H1 (cell line): Measurements from ENCODE around the gene CCBE1. TPM values are rescaled to one million over a fixed set of nuclear protein-coding genes. Genes with fewer than 3 reads are reported as not detected.

Experiments
- BRCA1 ChIP-seq: IDR thresholded peaks from 2 replicates; pipeline ENCODE4 v1.6.1; 2012; ENCODE audit warnings: low read depth, low read length, improper control_type of control experiment
- TAF7 ChIP-seq: optimal IDR thresholded peaks from 2 replicates; pipeline ENCODE3; 2011; ENCODE audit warnings: low read depth, mild to moderate bottlenecking, inconsistent platforms, low read length, moderate library complexity, borderline replicate concordance
- polyA plus RNA-seq, 7 experiments: library from polyadenylated mRNA; depleted of rRNA in 3 of 7; stranded (reverse) in 5 of 7; unstranded in 2 of 7; fragments of >200 nt in 5 of 7; fragments of 200-250 nt in 2 of 7; gene quantifications; 1 replicate in 5 of 7; 2 replicates in 1 of 7; 4 replicates in 1 of 7; pipeline versions ENCODE4 v1.2.1 to v1.2.3, GENCODE V29; 2011 to 2013; ENCODE audit warnings: missing spikeins in 2 of 7, mixed read lengths in 2 of 7
- total RNA-seq: library from RNA; stranded (reverse); fragmentation: NEBNext Ultra II Directional; extraction: Animal tissue kit (Norgen Biotek cat#: 25700); gene quantifications from 2 replicates; pipeline ENCODE4 v1.2.1, GENCODE V29; 2021
- TF ChIP-seq, protein P1 (sequence below): fragments of 300-600 bp; sonication (generic); IDR thresholded peaks from 2 replicates; pipeline ENCODE4 v1.7.1; 2012; ENCODE audit warnings: low read length, moderate library complexity, mild to moderate bottlenecking, inconsistent platforms; ENCODE audit not compliant: insufficient replicate concordance
- TF ChIP-seq, protein P2 (sequence below), 3 experiments: IDR thresholded peaks; 1 replicate in 2 of 3; 2 replicates in 1 of 3; pipeline versions ENCODE4 v1.5.1 to v1.6.1; 2011; ENCODE audit warnings: low read length in 3 of 3, mild to moderate bottlenecking in 3 of 3, inconsistent platforms in 2 of 3, low read depth in 1 of 3, moderate library complexity in 1 of 3; ENCODE audit not compliant: insufficient read depth in 1 of 3; ENCODE audit errors: control extremely low read depth in 1 of 3

CCBE1 gene
- total and polyA plus RNA-seq, 2 of the 8 experiments (the other 6 are each of a cell fraction or from before 2014, with no cell fraction given), result 2.1 to 2.6 TPM

DNA sequence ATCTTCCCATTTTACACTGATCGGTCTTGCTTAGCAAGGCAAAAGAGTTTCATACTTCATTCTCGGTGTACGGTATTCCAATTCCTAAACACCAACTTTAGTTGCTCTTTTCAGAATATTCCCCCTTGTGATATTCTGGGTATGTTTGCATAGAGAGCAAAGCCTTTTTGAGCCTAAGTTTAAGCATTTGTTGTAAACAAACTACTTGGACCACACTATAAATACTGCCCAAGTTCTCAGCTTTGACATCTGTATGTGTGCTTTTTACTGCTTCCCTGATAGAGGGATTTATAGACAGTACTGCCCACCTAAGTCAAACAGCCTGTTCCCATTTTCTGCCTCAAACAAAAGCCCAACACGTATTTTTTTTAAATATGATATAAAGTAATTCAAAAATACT lies 36.9 kb downstream of the CCBE1 start (continued):
- TF ChIP-seq, protein P1, sequence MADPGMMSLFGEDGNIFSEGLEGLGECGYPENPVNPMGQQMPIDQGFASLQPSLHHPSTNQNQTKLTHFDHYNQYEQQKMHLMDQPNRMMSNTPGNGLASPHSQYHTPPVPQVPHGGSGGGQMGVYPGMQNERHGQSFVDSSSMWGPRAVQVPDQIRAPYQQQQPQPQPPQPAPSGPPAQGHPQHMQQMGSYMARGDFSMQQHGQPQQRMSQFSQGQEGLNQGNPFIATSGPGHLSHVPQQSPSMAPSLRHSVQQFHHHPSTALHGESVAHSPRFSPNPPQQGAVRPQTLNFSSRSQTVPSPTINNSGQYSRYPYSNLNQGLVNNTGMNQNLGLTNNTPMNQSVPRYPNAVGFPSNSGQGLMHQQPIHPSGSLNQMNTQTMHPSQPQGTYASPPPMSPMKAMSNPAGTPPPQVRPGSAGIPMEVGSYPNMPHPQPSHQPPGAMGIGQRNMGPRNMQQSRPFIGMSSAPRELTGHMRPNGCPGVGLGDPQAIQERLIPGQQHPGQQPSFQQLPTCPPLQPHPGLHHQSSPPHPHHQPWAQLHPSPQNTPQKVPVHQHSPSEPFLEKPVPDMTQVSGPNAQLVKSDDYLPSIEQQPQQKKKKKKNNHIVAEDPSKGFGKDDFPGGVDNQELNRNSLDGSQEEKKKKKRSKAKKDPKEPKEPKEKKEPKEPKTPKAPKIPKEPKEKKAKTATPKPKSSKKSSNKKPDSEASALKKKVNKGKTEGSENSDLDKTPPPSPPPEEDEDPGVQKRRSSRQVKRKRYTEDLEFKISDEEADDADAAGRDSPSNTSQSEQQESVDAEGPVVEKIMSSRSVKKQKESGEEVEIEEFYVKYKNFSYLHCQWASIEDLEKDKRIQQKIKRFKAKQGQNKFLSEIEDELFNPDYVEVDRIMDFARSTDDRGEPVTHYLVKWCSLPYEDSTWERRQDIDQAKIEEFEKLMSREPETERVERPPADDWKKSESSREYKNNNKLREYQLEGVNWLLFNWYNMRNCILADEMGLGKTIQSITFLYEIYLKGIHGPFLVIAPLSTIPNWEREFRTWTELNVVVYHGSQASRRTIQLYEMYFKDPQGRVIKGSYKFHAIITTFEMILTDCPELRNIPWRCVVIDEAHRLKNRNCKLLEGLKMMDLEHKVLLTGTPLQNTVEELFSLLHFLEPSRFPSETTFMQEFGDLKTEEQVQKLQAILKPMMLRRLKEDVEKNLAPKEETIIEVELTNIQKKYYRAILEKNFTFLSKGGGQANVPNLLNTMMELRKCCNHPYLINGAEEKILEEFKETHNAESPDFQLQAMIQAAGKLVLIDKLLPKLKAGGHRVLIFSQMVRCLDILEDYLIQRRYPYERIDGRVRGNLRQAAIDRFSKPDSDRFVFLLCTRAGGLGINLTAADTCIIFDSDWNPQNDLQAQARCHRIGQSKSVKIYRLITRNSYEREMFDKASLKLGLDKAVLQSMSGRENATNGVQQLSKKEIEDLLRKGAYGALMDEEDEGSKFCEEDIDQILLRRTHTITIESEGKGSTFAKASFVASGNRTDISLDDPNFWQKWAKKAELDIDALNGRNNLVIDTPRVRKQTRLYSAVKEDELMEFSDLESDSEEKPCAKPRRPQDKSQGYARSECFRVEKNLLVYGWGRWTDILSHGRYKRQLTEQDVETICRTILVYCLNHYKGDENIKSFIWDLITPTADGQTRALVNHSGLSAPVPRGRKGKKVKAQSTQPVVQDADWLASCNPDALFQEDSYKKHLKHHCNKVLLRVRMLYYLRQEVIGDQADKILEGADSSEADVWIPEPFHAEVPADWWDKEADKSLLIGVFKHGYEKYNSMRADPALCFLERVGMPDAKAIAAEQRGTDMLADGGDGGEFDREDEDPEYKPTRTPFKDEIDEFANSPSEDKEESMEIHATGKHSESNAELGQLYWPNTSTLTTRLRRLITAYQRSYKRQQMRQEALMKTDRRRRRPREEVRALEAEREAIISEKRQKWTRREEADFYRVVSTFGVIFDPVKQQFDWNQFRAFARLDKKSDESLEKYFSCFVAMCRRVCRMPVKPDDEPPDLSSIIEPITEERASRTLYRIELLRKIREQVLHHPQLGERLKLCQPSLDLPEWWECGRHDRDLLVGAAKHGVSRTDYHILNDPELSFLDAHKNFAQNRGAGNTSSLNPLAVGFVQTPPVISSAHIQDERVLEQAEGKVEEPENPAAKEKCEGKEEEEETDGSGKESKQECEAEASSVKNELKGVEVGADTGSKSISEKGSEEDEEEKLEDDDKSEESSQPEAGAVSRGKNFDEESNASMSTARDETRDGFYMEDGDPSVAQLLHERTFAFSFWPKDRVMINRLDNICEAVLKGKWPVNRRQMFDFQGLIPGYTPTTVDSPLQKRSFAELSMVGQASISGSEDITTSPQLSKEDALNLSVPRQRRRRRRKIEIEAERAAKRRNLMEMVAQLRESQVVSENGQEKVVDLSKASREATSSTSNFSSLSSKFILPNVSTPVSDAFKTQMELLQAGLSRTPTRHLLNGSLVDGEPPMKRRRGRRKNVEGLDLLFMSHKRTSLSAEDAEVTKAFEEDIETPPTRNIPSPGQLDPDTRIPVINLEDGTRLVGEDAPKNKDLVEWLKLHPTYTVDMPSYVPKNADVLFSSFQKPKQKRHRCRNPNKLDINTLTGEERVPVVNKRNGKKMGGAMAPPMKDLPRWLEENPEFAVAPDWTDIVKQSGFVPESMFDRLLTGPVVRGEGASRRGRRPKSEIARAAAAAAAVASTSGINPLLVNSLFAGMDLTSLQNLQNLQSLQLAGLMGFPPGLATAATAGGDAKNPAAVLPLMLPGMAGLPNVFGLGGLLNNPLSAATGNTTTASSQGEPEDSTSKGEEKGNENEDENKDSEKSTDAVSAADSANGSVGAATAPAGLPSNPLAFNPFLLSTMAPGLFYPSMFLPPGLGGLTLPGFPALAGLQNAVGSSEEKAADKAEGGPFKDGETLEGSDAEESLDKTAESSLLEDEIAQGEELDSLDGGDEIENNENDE, result no peak
- TF ChIP-seq TAF7, result no peak
- TF ChIP-seq, protein P2, sequence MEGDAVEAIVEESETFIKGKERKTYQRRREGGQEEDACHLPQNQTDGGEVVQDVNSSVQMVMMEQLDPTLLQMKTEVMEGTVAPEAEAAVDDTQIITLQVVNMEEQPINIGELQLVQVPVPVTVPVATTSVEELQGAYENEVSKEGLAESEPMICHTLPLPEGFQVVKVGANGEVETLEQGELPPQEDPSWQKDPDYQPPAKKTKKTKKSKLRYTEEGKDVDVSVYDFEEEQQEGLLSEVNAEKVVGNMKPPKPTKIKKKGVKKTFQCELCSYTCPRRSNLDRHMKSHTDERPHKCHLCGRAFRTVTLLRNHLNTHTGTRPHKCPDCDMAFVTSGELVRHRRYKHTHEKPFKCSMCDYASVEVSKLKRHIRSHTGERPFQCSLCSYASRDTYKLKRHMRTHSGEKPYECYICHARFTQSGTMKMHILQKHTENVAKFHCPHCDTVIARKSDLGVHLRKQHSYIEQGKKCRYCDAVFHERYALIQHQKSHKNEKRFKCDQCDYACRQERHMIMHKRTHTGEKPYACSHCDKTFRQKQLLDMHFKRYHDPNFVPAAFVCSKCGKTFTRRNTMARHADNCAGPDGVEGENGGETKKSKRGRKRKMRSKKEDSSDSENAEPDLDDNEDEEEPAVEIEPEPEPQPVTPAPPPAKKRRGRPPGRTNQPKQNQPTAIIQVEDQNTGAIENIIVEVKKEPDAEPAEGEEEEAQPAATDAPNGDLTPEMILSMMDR (IDR thresholded peaks at IDR 0.05; ENCODE audit: control extremely low read depth in 1 of 3, insufficient read depth in 1 of 3, low read depth in 1 of 3, low read length in 3 of 3), result no peak
- no peak for TF ChIP-seq BRCA1
